Stimulated activated CD8-positive, alpha-beta memory T cell treated with anti-CD3 and anti-CD28 coated beads, Interleukin-7, amount 100 ng/mL, for 24 hours (primary cell): ENCODE results near the gene ADGRG2.
"Not testable (repeated sequence)": the region's sequence is repeated elsewhere in the genome, so short reads cannot be mapped to it uniquely, and the experiment has no call there.

Source experiments
- DNase-seq: peaks from one replicate; pipeline ENCODE4 v3.0.0-alpha.2; 2020; ENCODE audit warnings: low read depth

Gene ADGRG2

DNA sequence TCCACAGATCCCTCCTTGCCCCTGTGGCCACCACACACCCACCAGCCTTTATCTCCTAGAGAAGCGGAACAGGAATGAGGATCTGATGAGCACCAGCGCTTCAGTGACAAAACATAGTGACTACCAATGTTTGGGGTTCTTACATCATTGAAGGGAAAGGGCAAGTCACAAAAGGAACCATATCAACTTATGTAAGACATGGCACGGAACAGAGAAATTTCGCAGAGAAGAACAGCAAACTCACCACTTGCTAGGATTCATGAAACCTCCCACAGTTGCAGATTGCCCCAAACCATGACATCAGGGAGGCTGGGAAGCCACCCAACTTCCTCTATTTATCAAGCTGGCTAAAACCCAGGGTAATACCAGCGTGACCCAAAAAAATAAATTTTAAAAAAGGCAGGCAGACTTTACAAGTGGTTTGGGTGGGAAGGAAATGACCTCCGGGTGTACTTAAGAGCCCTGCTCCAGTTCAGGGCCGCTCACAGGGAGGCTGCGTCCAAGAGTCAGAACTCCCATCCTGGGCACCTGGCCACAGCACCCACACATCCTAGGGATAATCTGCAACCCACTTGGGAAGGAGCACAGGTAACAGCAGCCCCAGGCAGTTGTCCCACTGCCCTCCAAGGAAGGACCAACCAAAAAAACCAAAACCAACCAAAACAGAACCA lies 36.0 kb downstream of the ADGRG2 start:
- DNase-seq, result no peak

DNA sequence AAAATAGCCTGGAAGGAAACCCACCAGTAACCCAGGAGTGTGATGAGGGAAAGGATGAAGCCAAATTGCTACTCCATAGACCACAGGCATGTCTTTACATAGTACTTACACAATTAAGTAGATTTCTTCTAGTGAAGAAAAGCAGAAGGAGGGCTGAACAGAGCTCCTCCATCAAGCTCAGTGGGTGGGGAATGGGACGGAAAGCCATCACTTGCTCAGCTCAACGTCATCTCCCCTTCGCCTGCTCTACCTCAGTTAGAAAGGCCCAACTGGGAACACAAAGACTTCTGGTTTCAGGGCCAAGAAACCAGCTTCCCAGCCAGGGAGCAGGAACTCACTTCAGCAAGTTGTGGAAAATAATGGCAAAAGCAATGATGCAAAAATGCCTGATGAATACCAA lies 36.6 kb downstream of the ADGRG2 start:
- DNase-seq, result no peak

DNA sequence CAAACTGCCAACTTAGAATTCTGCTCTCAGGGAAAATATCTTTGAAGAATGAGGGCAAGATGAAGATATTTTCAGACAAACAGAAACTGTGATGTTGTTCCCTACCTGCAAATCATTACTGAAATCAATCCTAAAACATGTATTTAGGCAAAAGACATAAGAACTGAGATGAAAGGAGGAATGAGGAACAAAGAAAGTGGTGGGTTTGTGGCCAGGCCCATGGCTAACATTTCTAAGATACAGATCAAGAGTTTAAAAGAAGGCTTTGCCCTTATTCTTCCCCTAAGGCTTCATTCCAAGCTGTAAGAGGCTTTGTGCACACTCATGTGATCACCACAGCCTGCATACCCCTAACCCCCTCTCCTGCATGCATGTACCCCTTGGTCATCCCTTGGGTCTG lies 46.5 kb downstream of the ADGRG2 start:
- DNase-seq, result no peak

DNA sequence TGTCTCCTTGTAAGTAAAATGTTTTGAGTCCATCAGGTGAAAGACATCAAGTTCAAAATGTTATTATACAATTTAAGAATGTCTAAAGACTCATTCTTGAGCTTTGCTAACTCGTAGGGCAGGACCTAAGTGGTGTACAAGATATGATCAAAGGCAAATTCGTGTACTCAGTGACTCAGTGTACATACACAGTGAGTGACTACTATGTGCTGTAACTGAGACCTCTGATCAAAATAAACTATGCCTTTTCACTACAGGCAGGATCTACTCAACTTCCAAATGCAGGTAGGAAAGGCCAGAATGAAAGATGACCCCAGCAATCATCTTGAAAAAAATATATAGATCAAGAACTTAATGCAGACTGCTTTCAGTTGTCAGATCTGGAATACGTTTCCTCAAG lies 49.9 kb downstream of the ADGRG2 start:
- no peak for DNase-seq

DNA sequence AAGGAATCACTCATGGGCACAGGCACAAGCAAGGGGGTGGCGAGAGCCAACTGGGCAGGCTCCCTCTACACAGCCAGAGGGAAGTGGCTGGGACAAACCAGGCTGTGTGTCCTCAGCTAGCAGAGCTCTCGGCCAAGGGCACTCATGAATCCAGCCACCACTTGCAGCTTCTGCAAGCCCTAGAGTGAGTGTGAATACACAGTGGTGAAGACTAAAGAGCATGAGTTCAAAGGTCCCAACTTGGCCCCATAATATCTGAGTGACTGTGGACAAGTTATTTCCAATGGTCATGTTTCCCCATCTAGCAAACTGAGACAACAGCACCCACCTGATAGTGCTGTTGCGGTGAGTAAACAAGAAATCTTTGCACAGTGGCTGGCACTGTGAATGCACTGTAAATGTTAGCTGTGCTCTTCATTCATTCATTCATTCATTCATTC lies 51.7 kb downstream of the ADGRG2 start:
- no peak for DNase-seq

DNA sequence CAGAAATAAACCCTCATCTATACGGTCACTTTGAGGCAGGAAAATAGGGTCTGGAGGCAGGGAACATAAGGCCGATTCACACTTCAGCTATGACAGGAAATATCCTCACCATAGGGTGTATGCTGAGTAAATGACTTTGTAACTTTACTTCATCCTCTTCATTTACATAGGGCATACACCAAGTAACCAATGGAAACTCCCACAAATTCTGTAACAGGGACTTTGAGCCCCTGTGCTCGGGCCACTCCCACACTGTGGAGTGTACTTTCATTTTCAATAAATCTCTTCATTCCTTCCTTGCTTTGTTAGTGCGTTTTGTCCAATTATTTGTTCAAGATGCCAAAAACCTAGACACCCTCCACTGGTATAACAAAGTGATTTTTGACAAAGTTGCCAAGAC lies 55.3 kb downstream of the ADGRG2 start:
- DNase-seq, result not testable (repeated sequence)

DNA sequence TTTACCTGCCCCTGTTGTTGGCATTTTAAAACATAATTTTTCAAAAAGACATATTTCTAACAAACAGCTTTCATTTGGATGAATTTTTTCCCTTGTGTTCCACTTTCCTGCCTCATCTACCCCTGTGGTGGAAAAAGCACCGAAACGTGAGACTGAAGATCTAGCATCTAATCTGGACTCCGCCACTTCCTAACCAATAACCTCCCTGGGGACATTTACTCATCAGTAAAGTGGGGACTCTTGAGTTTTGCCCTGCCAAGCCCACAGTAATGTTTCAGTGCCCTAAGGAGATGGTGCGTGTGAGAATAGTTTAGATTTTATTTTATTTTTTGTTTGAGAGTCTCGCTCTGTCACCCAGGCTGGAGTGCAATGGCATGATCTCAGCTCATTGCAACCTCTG lies 56.7 kb downstream of the ADGRG2 start:
- no peak for DNase-seq

DNA sequence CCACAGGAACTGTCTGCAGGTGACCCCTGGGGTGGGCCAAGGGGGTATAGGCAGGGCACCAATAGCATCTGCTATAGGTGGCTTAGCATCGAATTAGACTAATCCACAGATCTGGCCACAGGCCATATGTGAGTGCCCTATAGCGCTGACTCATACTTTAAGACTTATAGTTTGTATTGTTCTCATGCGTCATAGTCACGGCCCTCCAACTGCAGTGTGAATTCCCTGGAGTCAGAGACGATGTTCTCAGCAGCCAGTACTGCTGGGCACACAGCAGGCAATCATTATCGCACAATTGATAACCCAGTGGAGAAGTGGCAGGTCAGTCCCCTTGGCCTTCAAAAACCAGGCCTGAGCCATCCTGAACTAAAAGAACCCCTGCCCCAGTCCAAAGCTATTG lies 58.1 kb downstream of the ADGRG2 start:
- no peak for DNase-seq

DNA sequence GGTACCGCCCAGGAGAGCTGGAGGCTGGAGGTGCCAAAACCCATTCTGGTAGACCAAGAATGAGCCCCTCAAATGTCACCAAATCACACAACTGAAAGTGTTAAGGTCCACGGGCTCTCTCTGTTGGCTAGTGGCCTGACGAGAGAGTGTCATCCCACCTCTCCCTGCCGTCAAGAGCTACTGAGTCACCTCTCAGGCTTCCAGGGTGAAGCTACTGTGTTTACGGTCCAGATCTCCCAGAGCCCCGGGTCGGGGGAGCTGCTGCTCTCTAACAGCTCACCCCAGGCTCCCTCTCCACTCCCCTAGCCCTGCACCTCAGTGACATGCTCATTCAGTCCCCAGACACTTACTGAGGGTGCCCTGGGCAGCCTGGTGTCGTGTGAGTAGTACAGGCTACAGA lies 59.2 kb downstream of the ADGRG2 start:
- DNase-seq, result no peak

DNA sequence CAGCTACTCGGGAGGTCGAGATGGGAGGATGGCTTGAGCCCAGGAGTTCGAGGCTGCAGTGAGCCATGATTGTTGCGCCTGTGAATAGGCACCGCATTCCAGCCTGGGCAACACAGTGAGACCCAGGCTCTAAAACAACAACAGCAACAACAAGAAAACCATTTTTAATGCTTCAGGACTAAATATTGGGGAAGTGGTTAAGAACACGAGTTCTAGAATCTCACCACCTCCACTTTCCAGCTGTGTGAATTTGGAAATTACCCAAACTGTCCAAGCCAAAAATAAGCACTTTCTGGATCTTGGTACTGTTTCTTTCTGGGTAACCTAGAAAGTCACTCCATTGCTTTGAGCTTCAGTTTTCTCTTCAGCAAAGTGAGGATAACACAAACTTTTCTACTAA lies 63.2 kb downstream of the ADGRG2 start:
- no peak for DNase-seq

DNA sequence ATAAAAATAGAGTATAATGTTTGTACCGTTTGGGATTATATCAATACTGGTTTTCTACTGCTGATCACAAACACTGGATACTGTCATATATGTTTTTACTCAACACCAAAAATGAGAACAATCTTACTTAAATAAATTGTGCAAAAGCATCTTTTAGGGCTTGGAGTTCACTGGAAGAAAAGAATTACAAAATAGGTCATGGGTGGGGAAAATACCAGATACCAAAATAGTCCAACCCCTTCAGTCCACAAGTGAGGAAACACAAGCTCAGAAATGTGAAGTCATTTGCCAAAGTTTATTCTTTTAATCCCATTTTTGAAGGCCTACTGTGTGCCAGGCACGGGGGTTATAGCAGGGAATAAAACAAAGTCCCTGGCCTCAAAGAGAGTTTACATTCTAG lies 64.4 kb downstream of the ADGRG2 start:
- DNase-seq, result no peak

DNA sequence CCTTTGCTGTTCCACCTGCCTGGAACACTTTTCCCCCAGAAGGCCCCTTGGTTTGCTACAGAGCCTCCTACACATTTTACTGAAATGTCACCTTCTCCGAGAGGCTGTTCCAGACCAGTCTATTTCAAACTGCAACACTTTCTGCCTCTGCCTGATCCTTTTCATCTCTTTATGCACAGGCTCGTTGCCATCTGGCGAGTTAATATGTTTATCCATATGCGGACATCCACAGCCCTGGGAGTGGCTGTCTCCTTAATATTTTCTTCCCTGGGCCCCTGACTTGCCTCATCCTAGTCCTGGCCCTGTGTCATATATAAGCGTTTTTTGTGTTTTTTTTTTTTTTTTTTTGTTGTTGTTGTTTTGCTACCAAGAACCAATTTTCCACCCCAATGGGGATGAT lies 73.2 kb downstream of the ADGRG2 start:
- no peak for DNase-seq

DNA sequence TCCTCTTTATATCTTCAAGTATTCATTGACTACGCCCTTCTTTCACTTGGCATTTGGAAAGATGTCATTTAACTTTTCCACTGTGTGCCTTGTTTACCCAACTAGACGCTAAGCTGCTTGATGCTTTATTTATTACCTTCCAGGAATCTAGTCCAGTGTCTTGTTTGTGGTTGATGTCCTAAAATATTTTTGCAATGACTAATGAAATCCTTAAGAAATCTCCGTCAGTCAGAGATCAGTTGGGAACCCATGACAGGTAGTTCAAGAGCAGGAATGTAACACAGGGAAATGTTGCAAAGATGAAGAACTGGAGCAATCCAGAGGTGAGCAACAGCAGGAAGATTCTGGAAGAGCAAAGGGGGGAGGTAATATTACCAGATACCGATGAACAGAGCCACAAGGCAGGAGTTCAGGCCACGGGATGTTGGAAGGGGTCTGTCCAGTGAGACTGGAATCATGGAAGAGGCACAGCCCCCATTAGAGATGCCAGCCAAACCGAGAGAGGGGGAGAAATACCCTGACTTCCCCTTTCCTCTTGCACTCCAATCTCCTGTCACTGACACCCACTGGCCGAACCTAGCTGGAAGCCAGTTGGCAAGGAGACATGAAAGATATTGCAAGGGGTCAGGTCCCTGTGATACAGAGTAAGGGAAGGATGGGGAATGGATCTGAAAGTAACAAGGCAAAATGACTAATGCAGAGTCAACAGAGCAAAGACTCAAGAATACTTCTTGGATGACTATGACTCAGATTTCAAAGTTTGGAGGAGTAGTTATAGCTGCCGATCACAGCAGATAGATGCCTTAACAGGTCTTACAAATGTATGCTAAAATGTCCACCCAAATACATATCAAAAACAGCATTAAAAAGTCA lies 75.7 kb downstream of the ADGRG2 start:
- DNase-seq, result no peak

DNA sequence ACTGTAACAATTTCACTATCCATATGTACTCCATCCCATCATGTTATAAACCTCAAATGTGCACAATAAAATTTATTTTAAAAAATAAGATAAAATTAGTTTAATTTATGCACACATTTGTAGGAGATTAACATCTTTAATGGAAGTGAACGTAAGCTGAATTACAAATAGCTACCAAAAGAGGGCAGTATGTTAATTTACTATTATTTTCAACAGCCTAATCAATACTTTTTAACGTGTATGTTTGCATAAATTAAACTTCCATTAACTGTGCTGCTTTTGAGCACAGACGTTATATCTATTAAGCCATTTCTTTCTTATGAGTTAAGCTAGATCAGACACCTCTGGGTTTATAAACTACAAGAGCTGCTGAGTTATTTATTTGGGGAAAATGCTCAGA lies 81.9 kb downstream of the ADGRG2 start:
- DNase-seq, result no peak

DNA sequence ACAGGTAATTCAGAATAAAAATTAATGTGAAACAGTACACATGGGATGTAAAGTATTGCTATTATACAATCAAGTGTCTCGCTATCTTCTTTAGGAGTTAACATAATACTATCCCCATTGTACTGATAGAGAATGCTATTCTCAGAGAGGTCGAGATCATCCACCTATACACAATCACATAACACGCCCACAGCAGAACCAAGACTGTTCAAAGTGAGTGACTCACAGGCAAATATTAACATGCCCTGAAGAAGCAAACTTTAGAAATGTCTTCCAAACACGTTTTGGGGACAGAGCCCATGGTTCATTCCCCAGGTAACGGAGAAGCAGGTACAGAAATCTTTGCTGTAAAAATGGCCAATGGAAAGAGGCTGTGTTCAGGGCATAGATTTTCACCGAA lies 88.2 kb downstream of the ADGRG2 start:
- DNase-seq, result no peak

DNA sequence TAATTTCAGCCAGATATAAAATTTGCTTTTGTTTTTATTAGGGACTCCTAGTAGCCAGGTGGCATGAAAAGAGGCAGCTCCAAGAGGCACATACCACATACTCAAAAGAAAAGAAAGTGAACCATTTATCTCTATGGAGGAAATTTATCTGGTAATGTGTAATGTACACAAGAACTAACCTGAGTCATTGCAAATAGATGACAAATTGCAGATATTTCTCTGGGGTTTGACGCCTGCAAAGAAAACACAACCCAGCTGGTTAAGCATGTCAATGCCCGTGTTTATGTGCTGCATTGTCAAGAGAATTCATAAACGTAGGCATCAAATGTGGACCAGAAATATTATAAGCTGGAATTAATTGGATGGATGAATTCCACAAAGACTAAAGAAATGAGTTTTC lies 91.5 kb downstream of the ADGRG2 start:
- no peak for DNase-seq

DNA sequence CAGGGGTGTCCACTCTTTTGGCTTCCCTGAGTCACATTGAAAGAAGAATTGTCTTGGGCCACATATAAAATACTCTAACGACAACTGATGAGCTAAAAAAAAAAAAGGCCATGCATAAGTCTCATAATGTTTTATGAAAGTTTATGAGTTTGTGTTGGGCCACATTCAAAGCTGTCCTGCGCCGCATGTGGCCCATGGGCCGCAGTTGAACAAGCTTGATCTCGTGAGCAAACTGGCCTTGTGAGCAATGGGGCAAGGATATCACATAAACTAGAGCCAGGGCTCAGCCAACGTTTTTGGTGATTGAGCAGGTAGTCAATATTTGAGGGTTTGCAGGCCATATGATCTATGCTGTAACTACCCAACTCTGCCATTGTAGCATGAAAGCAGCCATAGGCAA lies 93.7 kb downstream of the ADGRG2 start:
- no peak for DNase-seq

DNA sequence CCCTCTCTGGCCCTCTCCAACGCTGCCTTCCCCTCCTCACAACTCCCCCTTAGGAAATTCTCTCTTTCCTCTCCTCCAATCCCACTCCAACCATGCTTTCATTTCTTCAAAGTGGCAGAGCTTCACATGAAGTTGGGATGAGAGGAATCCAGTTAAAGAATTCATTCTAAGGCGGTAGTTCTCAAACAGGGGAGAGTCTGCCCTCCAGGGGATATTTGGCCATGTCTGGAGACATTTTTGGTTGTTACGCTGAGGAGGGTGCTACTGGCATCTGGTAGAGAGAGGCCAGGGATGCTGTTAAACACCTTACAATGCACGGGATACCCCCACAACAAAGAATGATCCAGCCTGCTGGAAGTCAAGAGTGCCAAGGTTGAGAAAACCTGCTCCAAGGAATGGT lies 97.9 kb downstream of the ADGRG2 start:
- no peak for DNase-seq

DNA sequence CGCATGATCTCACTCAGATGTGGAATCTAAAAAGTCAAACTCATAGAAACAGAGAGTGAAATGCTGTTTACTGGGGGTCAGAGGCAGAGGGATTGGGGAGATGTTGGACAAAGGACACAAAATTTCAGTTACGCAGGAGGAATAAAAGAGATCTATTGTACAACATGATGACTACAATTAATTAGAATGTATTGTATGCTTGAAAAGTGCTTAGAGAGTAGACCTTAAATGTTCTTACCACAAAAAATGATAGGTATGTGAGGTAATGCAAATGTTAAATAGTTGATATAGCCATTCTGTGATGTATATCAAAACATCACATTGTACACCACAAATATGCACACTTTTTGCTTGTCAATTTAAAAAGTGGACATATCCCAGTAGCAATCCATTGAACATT lies 102.3 kb downstream of the ADGRG2 start:
- no peak for DNase-seq

DNA sequence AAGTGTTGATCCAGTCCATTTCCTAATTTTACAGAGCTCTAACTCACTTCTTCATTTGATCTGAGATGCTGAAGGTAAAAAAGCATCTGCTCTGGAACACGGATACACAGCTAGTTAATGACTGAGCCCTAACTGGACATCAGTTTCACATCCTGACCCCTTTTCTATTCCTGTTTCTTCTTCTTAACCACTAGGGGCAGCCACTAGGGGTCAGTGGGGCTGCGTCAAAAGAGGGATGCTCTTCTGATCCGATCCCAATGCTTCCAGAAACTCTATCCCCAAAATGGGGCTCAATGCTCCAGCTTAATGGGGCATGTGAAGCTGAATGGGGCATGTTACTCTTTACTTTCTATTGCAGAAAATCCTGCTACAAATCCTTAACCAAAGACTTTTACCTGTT lies 105.0 kb downstream of the ADGRG2 start:
- DNase-seq, result no peak

DNA sequence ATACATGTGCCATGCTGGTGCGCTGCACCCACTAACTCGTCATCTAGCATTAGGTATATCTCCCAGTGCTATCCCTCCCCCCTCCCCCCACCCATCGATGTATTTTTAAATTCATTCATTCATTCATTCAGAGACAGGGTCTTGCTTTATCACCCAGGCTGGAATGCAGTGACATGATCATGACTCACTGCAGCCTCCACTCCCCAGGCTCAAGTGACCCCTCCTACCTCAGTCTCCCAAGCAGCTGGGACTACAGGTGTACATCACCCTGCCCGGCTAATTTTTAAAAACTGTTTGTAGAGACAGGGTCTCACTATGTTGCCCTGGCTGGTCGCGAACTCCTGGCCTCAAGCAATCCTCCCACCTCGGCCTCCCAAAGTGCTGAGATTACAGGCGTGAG lies 105.7 kb downstream of the ADGRG2 start:
- DNase-seq, result not testable (repeated sequence)

DNA sequence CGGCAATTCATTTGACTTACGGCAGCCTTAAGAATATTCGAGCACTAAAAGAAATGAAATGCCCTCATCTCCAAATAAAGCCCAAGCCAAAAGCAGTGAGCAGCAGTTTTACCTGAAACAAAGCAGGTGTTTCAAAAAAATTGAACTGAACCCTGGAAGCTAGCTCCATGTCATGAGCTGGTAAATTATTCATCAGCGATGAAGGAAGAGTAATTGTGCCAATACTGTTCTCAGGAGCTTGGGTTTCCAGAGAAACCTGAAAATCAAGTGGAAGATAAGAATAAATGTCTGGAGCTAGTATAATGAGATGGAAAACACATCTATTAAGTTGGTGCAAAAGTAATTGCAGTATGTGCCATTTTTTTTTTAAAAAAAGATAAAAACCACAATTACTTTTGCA lies 114.4 kb downstream of the ADGRG2 start:
- DNase-seq, result no peak

DNA sequence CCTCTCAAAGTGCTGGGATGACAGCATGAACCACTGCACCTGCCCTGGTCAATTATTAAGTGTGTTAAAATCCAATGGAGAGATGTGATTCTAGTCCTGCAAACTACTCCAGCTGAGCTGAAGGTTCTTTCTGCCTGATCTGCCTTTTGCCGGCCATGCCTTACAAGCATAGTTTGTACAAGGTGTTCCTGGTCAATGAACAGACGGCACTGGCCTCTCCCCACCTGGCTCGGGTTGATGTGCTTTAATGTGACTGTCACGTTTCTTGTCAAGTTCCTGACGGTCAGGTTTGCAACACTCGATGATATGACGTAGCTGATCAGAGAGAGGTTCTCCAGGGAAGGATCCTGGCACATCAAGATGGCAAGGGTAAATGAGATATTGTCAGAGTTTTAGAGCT lies 115.3 kb downstream of the ADGRG2 start:
- no peak for DNase-seq

DNA sequence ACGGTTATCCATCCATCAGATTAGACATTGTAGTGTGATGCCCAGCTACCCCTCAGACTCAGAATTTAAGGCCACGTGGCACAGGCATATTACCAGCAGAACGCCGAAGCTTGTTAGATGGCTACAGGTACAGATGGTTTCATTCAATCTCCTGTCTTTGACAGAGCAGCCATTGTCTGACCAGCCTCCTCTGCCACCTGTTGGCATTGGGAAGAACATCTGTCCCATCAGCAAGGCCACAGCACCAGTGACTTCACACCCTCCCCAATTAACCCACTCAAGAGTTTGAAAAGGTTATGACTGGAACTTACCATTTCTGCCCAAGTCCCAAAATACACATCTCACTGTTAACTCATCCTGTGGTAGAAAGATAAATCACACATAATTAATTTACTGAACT lies 116.4 kb downstream of the ADGRG2 start:
- DNase-seq, result no peak
